GM23248 (cell line): ENCODE measurements around the gene MME. TPM values are rescaled to one million over a fixed set of nuclear protein-coding genes. Genes with fewer than 3 reads are reported as not detected.
A peak's percentile ranks its signal among the peaks of the same experiment; 100 is the strongest.

Experiments
- DNase-seq: peaks from one replicate; pipeline ENCODE4 v3.0.0-alpha.2; 2015
- H2AFZ ChIP-seq: fragments of 200-600 bp; sonication (generic); 2 replicates; pipeline ENCODE4 v1.6.1; 2016; ENCODE audit warnings: antibody characterized with exemption
- H3F3A ChIP-seq: fragments of 200-600 bp; sonication (generic); 2 replicates; pipeline ENCODE4 v1.6.1; 2016; ENCODE audit warnings: mild to moderate bottlenecking, antibody characterized with exemption, mixed run types; ENCODE audit not compliant: insufficient read depth
- H3K27ac ChIP-seq: fragments of 200-600 bp; sonication (generic); 2 replicates; pipeline ENCODE4 v1.5.1; 2016; ENCODE audit warnings: mild to moderate bottlenecking
- H3K27me3 ChIP-seq: fragments of 200-600 bp; sonication (generic); replicated peaks from 2 replicates; pipeline ENCODE4 v1.6.1; 2016; ENCODE audit warnings: mild to moderate bottlenecking; ENCODE audit not compliant: insufficient read depth
- H3K36me3 ChIP-seq: fragments of 200-600 bp; sonication (generic); 2 replicates; pipeline ENCODE4 v1.6.1; 2016; ENCODE audit warnings: low read depth, mild to moderate bottlenecking
- H3K4me1 ChIP-seq: fragments of 200-600 bp; sonication (generic); 2 replicates; pipeline ENCODE4 v1.6.1; 2016; ENCODE audit warnings: mild to moderate bottlenecking; ENCODE audit not compliant: insufficient read depth
- H3K4me2 ChIP-seq: fragments of 200-600 bp; sonication (generic); one replicate; pipeline ENCODE4 v1.6.1; 2016; ENCODE audit warnings: mild to moderate bottlenecking; ENCODE audit not compliant: unreplicated experiment
- H3K4me3 ChIP-seq: fragments of 200-600 bp; sonication (generic); 2 replicates; pipeline ENCODE4 v1.5.1; 2016; ENCODE audit warnings: mild to moderate bottlenecking
- H3K79me2 ChIP-seq: fragments of 200-600 bp; sonication (generic); 2 replicates; pipeline ENCODE4 v1.6.1; 2016; ENCODE audit warnings: mild to moderate bottlenecking; ENCODE audit not compliant: insufficient read depth
- H3K9ac ChIP-seq: fragments of 200-600 bp; sonication (generic); 2 replicates; pipeline ENCODE4 v1.6.1; 2016; ENCODE audit warnings: mild to moderate bottlenecking
- H3K9me2 ChIP-seq: fragments of 200-600 bp; sonication (generic); 2 replicates; pipeline ENCODE4 v1.6.1; 2016; ENCODE audit warnings: mixed run types, mild to moderate bottlenecking, moderate library complexity; ENCODE audit not compliant: insufficient read depth
- H3K9me3 ChIP-seq: fragments of 200-600 bp; sonication (generic); one replicate; pipeline ENCODE4 v1.6.1; 2017; ENCODE audit warnings: low read depth
- H4K20me1 ChIP-seq: fragments of 200-600 bp; sonication (generic); 2 replicates; pipeline ENCODE4 v1.6.0; 2016; ENCODE audit not compliant: insufficient read depth
- EZH2 ChIP-seq: fragments of 200-600 bp; sonication (generic); IDR thresholded peaks from 2 replicates; pipeline ENCODE4 v1.6.1; 2018; ENCODE audit warnings: antibody characterized with exemption, mild to moderate bottlenecking; ENCODE audit not compliant: insufficient read depth, poor library complexity, severe bottlenecking
- EZH2phosphoT487 ChIP-seq: fragments of 200-600 bp; sonication (generic); IDR thresholded peaks from 2 replicates; pipeline ENCODE4 v1.6.1; 2018; ENCODE audit warnings: antibody characterized with exemption, moderate library complexity, mild to moderate bottlenecking, low read depth; ENCODE audit not compliant: insufficient read depth
- WGBS, 2 experiments: methylation state at CpG; one replicate each; pipeline ENCODE4 v1.1.6; 2015 to 2017; ENCODE audit warnings: low lambda C conversion rate in 2 of 2, low coverage in 1 of 2; ENCODE audit errors: missing lambda C conversion rate in 2 of 2; 5-methylcytosine and 5-hydroxymethylcytosine counted together
- in situ Hi-C: fragments of 300-500 bp; cut with MboI; formaldehyde crosslinking; loops from 2 replicates; pipeline ENCODE4 v1.15.0; 2020
- polyA plus RNA-seq: library from polyadenylated mRNA; unstranded; fragments of >200 nt; fragmentation: Nextera tagmentation; extraction: Ambion mirVana; gene quantifications from 2 replicates; pipeline ENCODE4 v1.2.1, GENCODE V29; 2016
- total RNA-seq: library from RNA; depleted of rRNA; stranded (reverse); fragments of >200 nt; shearing (Covaris generic); gene quantifications from 2 replicates; pipeline ENCODE4 v1.2.3, GENCODE V29; 2014

The MME gene
- total and polyA plus RNA-seq, 2 experiments from 2014 or later: 88.5 to 204 TPM

DNA sequence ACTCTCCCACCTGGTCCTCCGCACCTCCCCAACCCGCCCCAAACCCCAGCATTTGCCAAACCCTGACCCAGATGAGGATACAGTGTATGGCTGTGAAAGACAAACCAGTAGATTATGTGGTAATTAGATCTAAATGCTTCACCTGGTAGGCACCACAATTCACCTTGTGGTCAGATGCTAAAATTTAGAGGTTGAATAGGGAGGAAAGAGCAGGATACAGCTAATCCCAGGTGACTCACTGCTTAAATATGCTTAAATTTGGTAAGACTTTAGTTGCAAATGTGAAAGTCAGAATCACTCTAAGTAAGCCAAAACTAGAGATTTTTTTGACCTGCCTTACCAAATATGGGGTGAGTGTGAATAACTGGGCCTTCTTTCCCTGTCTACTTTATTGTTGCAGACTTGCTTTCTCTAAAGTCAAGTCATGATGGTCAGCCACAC, 105.5 kb downstream of the MME start:
- Histone ChIP-seq H2AFZ (peak overlapping the region; percentile 26; the same call in 1 of the 2 replicates), H3K9me2 (no peaks in the 10 kb centered on the region), H3K27ac (no peak overlapping the region), H3K4me3 (no peak overlapping the region), H3F3A (peaks cover 23% of the 10 kb centered on the region; the same call in 1 of the 2 replicates), H4K20me1 (no peaks in the 10 kb centered on the region), H3K4me2 (no peak overlapping the region), H3K36me3 (no peaks in the 10 kb centered on the region), H3K9me3 (no peaks in the 10 kb centered on the region), H3K79me2 (no peaks in the 10 kb centered on the region), H3K9ac (no peak overlapping the region), H3K27me3 (no peaks in the 10 kb centered on the region), H3K4me1 (peaks cover 16% of the 10 kb centered on the region)
- 98 to 100% methylated on average over 2 of the region's 2 CpGs for WGBS, 2 experiments
- DNase-seq: peak; percentile 82
- in situ Hi-C loops: no loop called here
- TF ChIP-seq EZH2phosphoT487 (no peak), EZH2 (no peak)

DNA sequence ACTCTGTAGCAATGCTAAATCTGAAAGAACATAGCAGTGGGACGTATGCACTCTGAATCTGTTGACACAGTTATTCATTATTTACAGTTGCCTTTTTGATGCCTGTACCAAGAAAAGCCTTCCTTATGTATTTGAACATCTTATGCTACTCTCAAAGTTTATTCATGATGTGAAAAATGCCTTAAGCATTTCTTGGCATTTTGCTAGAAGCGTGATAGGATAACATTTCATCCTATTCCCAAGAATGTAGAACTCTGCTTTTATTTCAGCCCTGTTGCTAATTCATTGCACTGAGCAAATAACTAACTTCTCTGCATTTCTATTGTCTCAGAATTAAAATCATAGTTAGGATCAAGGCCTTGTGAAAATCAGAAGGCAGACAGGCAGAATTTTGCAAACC, 107.9 kb downstream of the MME start:
- Histone ChIP-seq H3K9ac (no peak overlapping the region), H3K9me2 (no peaks in the 10 kb centered on the region), H3K4me1 (peaks cover 16% of the 10 kb centered on the region), H3K36me3 (no peaks in the 10 kb centered on the region), H3K27ac (no peak overlapping the region), H3F3A (peaks cover 20% of the 10 kb centered on the region; the same call in 1 of the 2 replicates), H2AFZ (no peak overlapping the region), H3K79me2 (no peaks in the 10 kb centered on the region), H3K9me3 (no peaks in the 10 kb centered on the region), H3K27me3 (no peaks in the 10 kb centered on the region), H3K4me3 (no peak overlapping the region), H4K20me1 (no peaks in the 10 kb centered on the region), H3K4me2 (no peak overlapping the region)
- no peak for TF ChIP-seq EZH2phosphoT487
- TF ChIP-seq EZH2: no peak
- 93 to 94% methylated on average over 2 of the region's 2 CpGs for WGBS, 2 experiments
- in situ Hi-C loops: no loop called here
- peak; percentile 10 for DNase-seq

DNA sequence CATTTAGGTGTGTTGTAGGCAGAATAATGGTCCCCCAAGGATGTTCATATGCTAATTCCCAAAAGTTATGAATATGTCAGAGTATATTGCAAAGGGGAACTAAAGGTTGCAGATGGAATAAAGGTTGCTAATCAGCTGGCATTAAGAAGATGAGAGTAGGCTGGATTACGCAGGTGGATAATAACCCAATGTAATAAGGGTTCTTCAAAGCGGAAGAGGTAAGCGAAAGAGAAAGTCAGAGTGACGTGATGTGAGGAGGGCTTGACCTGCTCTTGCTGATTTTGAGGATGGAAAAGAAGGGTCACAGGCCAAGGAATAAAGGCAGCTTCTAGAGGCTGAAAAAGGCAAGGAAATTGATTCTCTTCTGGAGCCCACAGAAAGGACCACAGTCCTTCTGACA, 109.4 kb downstream of the MME start:
- no peak overlapping the region for H3K4me2 ChIP-seq
- H3K4me1 ChIP-seq: peaks cover 16% of the 10 kb centered on the region
- no peak overlapping the region for H3K4me3 ChIP-seq
- no peaks in the 10 kb centered on the region for H3K36me3 ChIP-seq
- H3K9me2 ChIP-seq: no peaks in the 10 kb centered on the region
- no peaks in the 10 kb centered on the region for H3K9me3 ChIP-seq
- no peak for TF ChIP-seq EZH2
- TF ChIP-seq EZH2phosphoT487: no peak
- H3K79me2 ChIP-seq: no peaks in the 10 kb centered on the region
- in situ Hi-C loops: no loop called here
- no peak overlapping the region for H3K27ac ChIP-seq
- DNase-seq: no peak
- 97 to 98% methylated on average over 4 of the region's 4 CpGs for WGBS, 2 experiments
- no peaks in the 10 kb centered on the region for H4K20me1 ChIP-seq
- H3K27me3 ChIP-seq: no peaks in the 10 kb centered on the region
- peaks cover 15% of the 10 kb centered on the region; the same call in 1 of the 2 replicates for H3F3A ChIP-seq
- no peak overlapping the region for H2AFZ ChIP-seq
- no peak overlapping the region for H3K9ac ChIP-seq

DNA sequence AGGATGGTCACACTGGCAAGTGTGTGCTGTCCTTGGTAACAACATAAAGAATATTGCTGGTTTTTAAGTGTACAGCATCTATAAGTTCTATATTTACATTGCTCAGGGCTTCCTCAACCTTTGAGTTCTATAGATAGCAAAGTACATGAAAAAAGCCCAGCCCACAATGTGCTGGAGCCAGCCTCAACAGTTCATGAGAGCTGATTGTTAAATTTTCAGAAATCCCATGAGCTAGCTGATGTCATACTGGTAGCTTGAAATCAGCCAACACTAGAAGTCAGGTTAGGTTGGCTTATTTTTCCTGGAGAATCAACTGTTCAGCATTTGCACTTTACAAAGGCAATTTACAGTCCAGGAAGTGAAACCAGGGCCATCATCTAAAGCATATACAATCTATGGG, 110.6 kb downstream of the MME start:
- H2AFZ ChIP-seq: no peak overlapping the region
- no peaks in the 10 kb centered on the region for H3K79me2 ChIP-seq
- TF ChIP-seq EZH2phosphoT487 (no peak), EZH2 (no peak)
- no peak overlapping the region for H3K9ac ChIP-seq
- H3K27ac ChIP-seq: no peak overlapping the region
- no peaks in the 10 kb centered on the region for H3K9me2 ChIP-seq
- no peak overlapping the region for H3K4me3 ChIP-seq
- 0 out of 2 replicates have a peak, but pooled peaks cover 7% of the 10 kb centered on the region for H3F3A ChIP-seq
- no peaks in the 10 kb centered on the region for H3K27me3 ChIP-seq
- H3K4me2 ChIP-seq: no peak overlapping the region
- no peaks in the 10 kb centered on the region for H3K36me3 ChIP-seq
- DNase-seq: no peak
- no peaks in the 10 kb centered on the region for H3K9me3 ChIP-seq
- in situ Hi-C loops: no loop called here
- peaks cover 6% of the 10 kb centered on the region for H3K4me1 ChIP-seq
- no peaks in the 10 kb centered on the region for H4K20me1 ChIP-seq
